Measurements from ENCODE around the gene BCR.

The BCR gene

DNA sequence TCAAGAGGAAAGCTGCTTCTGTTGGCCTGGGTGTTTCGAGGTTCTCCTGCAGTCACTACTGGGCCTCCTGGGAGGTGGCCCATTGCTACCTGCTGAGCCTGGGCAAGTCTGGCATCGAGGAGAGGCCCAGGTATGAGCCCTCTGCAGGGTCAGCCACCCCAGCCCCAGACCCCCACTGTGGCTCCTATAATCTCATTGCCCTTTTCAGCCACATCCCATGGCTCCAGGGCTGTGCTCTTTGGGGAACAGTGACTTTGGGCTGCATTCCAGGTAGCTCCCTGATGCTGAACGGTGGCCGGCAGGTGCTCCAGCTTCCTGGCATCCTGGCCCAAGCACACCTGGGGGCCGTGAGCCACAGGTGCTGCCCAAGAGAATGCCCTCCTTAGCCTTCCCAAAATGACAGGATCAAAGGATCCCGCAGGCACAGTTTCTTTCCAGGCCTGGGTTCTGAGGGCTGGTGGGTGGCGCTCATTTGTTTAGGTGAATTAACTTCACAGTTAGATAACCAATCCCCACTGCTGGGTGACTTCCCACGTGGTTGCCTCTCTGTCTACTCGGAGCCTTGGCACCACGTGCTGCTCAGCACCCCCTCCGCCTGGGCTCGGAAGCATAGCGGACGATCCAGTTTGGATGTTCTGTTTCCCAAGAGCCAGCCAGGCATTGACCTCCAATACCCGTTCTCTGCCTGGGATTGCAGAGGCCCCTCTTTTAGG is 97.4 kb downstream of the BCR start:
- no peak for DNase-seq

DNA sequence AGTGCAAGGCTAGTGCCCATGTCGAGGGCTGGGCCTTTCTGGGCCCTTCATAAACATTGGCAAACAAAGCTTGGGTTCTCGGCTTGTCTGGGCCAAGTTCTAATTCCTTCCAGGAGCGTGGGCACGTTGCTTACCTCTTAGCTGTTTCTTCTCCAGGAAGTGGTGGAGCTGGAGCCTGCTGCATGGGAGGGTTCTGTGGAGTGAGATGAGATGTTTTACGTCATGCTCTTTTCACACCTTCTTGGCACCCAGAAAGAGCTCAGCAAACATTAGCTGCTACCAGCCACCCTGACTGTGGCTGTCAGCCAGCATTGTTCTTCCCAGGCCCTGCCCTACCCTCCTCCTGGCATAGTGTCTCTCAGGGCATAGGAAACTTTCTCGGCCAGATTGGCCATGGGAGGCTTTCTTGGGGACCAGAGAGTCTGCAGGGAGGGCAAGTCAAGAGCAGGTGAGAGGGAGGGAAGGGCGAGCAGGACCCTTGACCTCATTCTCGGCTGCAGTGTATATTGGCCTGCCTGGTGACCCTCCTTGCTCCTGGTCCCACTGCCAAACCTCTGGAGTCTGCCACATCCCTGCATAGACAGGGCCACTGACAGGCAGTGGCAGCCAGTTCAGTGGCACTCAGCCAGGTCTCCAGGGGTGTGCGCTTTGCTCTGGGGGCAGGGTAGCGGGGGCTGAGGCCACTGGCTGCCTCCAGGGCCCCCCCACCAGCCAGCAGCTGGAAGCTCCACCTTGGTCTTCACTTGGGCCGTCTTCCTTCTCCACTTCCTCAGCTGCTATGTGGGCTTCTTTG is 98.8 kb downstream of the BCR start:
- no peak for DNase-seq

DNA sequence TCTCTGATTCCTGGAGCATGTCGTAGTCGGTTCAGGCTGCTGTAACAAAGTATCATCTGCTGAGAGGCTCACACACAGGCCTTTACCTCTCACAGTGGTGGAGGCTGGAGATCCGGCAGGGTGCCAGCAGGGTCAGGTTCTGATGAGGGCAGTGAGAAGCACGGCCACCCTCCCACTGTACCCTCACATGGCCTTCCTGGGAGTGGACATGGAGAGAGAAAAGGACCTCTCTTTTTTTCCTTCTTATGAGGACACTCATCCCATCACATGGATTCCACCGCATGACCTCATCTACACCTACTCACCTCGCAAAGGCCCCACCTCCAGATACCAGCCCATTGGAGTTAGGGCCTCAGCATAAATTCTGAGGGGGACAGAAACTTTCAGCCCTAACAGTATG is 99.5 kb downstream of the BCR start:
- DNase-seq, result no peak

DNA sequence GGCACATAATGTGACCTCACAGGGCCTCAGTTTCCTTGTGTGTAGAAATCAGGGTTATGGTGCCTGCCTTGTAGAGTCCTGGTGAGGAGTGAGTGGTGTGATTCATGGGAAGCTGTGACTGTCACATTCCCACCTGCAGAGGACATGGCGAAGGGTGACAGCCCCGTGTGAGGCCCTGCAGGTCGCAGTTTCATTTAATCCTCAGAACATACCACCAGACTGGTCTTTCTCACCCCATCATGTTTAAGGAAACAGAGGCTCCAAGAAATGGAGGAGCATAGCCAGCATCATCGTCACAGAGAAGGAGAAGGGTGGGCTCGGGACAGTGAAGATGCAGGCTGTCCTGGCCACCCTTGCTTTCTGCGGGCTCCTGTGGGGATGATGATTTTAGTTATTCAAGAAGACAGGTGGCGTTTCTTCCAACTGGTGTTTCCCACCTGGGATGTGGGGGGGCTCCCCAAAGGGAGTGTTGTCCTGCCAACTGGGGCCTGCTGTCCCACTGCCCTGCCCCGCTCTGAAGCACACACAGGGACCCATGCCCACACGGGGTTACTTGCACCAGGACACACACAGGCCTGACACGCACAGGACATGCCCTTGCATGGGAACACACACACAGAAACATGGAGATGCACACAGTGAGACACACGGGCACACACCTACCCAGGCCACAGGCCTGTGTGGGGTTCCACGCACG is 100.2 kb downstream of the BCR start:
- no peak for DNase-seq

DNA sequence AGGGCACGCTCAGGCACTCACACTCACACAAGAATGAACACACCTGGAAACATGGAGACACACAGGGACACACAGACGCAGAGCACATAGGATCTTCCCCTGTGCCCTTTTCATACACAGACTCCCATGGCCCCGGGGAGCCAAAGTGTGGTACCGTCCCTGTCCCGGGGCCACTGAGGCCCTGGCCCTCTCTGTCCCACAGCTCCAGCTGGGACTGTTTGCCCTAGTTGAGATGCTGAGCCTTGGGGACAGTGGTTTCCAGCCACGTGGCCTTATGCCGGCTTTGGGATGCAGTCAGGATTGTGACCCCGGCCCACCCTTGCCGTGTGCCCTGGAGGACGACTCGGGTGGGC is 100.7 kb downstream of the BCR start:
- DNase-seq, result no peak

DNA sequence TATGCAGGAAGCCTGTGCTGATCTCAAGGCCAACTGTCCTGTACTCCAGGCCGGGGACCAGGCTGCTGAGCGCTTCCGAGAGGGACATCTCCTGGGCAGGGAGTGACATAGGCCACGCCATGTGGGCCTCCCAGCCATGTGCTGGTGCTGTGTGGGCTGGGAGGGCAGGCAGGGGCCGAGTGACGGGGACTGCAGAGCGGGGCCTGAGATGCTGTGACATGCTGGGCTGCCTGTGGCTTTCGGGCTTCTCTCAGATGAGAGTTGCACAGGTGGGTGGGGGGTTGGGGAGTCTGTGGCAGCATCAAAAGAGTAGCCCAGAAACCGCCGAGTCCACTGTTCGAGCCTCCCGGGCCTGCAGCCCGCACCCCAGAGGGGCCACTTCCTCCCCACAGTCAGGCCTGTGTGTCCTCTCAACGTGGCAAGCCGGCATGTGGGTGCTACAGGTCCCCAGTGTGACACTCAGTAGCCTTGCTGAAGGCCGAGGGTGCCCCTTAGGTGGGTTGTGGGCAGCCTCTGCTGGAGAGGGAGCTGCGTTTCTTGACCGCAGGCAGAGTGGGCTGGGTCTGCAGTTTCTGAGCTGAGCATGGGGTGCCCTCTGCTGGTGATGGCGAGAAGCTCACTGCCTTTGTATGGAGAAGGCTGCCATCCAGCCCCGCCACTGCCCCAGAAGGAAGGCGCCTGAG is 101.2 kb downstream of the BCR start:
- DNase-seq, result peak; percentile 22

DNA sequence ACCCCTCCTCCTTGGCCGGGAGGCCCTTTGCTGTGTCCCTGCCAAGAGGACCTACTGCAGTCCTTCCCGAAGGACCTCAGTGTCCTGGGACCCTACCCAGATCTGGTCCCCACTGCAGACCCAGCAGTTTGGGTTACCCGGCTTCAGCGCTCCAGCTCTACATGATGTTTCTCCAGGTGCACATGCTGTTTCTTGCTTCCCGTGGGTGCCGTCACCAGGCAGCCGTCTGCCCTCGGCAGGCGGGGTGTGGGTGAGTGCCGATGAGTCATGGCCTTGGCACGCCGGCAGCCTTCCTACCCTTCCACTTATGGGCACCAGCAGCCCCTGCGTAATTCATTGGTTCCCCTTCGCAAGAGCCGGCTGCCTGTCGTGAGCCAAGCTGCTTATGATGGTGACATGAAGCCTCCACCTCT is 101.8 kb downstream of the BCR start:
- no peak for DNase-seq

DNA sequence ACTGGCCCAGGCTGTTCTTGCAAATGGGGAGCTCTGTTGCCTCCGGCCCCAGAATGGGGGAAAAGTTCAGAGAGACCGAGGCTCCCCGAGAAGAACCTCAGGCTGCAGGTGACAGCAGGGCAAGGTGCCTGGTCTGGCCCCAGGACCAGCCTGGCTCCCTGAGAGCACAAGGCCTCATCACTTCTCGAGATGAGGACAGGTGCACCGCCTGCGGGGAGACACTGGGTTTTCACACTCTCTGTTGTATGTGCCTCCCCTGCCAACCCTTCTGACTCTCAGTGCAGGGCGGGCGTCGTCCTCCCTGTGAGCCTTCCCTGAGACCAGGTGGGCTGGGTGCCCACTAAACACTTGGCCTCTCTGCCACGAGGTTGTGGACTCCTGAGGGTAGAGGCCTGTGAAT is 102.2 kb downstream of the BCR start:
- DNase-seq, result no peak

DNA sequence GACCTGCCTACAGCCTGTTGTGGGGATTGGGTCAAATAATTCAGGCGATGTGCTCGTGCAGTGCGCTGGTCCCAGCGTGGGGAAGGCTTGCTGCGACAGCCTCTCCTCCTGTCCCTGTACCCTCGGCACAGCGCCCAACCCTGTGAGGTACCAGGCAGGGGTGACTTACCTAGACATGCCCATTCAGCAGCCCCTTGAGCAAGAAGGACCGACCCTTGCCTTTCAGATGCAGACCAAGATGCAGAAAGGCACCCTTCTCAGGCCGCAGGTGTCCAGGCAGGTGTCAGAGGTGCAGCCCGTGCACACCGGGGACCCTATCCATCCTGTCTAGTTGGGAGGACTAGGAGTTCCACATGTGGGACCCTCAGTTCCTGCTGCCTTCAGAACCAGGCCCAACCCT is 102.7 kb downstream of the BCR start:
- DNase-seq, result no peak

DNA sequence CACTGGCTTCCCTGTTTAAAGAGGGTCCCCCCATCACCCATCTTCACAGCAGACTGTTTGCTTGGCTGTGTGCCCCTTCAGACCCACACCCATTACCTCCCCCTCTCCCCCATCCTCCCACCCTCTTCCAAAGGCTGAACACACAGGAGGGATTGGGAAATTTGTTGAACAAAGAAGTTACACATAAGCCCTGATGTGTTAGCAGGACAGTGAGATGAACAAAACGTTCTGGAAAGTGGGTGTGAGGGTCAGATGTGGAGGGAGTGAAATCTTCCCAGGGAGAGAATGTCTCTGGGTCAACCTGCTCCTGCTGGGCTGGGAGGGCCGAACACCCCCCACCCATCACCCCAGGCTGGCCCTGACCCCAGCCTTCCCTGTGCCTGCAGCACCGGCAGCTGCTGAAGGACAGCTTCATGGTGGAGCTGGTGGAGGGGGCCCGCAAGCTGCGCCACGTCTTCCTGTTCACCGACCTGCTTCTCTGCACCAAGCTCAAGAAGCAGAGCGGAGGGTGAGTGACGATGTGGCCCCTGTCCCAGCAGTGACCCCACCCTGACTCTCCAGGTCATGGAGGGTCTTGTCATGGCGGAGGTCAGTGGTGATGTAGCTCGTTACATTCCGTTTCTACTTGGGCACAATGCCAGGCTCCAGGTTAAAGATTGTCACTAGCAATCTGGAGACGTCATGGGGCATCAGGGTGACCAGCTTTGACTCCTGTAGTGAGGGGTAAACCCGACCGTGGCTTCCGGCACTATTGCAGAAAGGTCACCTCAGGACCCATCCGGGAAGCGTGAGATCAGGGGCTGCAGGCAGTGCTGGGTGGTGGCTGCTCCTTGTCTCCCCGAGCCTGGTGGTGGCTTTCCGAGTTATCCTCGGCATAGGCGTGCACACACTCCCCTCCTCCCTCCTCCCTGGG is 103.5 kb downstream of the BCR start:
- no peak for DNase-seq

DNA sequence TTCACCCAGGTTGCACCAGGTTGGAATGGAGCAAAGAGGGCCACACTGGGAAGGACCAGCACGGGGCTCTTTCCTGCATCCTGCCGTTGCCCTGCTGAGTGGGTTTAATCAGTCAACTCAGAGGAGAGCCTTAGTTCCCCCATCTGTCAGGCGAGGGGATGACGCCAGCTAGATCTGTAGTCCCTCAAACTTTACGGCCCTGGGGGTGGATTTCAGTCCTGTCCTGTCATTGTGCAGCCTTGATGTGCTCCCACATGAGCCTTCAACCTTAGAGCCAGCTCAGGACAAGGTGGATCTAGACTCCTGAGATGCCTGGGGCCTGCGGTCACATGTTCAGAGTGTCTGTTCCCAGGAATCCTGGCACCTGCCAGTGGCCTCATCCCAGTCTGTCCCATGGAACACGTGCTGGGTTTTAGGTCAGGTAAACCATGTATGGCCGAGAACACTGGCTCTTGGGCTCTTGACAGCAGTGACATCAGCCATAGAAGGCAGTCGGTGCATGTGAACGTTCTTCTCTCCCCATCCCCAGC is 104.3 kb downstream of the BCR start:
- DNase-seq, result no peak

DNA sequence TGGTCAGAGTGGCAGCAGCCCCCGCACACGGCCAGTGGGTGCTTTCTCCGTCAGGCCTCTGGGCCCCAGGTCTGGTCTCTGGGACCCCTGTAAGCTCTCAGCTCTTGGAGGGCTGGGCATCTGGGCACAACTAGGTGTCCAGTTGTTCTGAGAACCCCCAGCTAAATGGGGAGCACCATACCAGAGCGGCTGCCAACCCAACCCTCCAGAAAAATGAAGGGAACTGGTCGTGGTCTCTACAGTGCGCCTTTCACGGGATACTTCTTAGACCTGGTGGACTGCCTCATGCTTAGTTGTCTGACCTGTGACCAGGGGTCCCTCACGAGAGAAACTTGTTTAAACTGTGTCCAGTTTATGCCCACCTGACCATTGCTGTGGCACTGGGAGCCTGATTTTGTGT is 104.9 kb downstream of the BCR start:
- DNase-seq, result no peak

DNA sequence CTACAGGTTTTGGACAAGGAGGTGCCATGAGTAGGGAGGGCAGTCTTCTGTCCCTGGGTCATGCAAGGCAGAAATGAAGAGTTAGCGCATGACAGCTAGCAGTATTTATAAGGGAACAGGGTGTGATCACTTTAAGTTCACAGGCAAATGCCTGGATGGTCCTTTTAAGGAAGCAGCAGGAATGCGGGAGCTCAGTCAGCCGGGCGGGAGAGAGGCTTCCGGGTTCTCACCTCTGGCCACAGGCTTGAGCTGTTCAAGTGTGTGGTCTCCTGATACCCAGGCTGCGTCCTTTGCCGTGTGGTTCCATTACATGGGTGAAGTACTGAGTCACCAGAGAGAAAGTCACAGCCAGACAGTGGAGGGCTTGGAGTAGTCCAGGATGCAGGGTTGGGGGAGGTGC is 105.4 kb downstream of the BCR start:
- DNase-seq, result no peak

DNA sequence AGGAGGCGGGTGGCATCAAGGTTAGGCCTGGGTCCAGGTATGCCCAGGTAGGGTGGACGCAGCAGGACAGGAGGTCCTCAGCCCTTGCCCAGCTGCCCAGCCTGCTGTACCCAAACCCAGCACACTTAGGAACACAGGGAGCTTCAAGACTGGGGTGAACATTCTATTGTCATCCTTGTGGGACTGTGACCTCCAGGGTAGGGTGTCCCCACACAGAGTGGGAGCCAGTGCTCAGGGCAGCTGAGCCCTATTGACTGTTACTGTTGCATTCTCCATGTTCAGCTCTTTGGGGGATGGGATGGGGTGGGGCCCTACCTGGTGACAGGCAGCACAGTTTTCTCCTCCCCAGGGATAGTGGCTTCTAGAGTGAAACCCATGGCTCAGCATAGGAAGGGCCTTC is 106.0 kb downstream of the BCR start:
- DNase-seq, result no peak

DNA sequence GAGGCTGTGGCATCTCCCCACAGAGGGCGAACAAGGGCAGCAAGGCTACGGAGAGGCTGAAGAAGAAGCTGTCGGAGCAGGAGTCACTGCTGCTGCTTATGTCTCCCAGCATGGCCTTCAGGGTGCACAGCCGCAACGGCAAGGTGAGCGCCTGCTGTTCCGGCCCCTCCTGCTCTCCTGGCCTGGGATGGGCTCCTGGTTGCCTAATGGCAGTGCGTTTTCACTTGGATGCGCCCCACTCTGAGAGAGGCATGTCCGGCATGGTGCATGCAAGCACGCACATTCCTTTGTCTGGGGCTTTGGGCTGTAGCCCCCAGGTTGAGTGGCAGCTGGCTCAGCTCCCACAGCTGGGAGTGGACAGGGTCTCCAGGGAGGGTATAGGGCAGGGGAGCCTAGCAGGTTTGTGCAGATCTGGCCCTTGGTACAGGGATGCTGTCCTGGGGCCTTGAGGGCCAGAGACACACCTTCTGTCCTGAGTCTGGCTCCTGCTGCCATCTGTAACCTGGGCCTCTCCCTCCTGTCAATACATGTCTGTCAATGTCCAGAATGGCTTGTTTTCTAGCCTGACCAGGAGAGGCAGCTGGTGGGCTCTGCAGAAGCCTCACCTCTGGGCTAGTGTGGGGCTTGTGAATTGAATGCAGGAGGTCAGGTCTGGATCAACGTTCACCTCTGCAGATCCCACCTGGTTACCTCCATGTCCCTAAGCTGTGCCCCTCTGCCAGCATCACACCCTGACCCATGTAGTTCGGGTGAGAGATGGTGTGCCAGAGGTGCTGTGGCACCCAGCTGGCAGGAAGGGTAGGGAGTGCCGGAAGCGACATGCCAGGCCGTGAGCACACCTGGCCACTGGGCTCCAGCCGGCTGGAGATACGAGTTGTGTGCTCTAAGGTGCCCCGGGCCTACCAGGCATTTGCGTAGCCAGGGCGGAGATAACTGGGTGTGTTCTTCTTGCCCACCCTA is 107.1 kb downstream of the BCR start:
- no peak for DNase-seq

DNA sequence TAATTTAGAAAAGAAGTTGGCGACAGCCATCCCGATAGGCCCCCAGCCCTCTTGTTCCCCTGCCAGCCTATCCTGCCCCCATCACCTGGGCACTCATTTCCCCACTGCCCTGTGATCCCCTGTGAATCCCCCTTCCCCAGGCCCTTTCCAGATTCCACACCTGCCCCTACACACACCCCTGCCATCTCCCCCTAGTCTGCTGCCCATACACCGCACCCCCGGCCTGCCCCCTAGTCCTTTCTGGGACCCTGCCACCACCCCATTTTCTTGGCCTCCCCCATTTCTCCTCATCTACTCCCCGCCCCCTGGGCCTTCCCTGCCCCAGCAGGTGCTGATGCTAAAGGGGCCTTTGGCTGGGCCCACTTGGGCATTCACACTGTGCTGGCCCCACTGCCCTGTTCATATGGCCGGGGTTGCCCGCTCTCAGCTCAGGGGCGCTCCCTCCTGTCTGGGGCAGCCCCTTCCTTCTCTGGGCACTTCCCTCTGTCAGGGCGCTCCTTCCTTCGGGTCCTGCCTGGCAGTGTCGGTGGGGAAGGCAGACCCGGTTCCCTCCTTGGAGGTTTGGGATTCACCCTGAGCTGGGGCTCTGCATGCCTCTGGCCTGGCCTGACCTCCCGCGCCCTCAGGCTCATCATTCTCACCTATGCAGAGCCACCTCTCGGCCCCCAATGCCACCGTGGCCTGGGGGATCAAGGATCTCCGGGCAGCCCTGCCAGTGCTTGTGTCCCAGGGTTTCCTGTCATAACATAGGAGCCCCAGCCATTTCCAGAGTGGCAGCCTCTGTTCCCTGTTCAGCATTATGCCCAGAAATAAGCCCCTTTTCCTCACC is 108.2 kb downstream of the BCR start:
- no peak for DNase-seq

DNA sequence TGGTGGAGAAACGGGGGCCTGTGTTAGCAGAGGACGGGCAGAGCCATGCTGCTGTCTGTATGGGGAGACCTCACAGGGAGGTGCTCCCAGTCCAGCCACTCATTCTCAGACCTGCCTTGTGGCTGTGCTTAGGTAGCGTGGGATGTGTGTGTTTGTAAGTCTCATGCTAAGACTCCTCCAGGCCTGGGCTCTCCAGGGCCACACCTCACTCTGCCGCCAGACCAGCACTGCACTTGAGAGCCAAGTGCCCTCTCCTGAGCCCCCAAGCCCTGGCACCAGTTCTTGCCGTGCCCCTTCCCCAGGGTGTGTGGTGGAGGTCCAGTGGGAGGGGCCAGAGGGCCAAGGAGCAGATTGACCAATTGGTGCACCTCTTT is 108.8 kb downstream of the BCR start:
- no peak for DNase-seq

DNA sequence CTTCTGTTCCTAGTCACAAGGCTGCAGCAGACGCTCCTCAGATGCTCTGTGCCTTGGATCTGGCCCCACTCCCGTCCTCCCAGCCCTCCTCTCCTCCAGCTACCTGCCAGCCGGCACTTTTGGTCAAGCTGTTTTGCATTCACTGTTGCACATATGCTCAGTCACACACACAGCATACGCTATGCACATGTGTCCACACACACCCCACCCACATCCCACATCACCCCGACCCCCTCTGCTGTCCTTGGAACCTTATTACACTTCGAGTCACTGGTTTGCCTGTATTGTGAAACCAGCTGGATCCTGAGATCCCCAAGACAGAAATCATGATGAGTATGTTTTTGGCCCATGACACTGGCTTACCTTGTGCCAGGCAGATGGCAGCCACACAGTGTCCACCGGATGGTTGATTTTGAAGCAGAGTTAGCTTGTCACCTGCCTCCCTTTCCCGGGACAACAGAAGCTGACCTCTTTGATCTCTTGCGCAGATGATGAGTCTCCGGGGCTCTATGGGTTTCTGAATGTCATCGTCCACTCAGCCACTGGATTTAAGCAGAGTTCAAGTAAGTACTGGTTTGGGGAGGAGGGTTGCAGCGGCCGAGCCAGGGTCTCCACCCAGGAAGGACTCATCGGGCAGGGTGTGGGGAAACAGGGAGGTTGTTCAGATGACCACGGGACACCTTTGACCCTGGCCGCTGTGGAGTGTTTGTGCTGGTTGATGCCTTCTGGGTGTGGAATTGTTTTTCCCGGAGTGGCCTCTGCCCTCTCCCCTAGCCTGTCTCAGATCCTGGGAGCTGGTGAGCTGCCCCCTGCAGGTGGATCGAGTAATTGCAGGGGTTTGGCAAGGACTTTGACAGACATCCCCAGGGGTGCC is 109.8 kb downstream of the BCR start:
- no peak for DNase-seq

Measured in cortex of kidney (tissue), 1 donor.